Measurements from ENCODE around the gene FBH1.

- TF ChIP-seq POLR2A (IDR thresholded peaks at IDR 0.05) (no peak), CTCF (IDR thresholded peaks at IDR 0.05) (no peak)
Observed at GRCh38 chr10:5959142-5959541, 69.1 kb downstream of the FBH1 start.

All from body of pancreas (tissue), 4 donors.